ENCODE measurements around the gene FGF18.

Gene FGF18

GRCh38 chr5:171442287-171443042 lies 23.0 kb downstream of the FGF18 start:
- no peaks in the 10 kb centered on the region for H3K79me1 ChIP-seq (ENCODE audit: low read depth, low read length)
- no CpG with 5 or more reads among the region's 13 CpGs for WGBS, 2 donors (ENCODE audit: extremely low coverage in 2 of 2, insufficient read length in 2 of 2, insufficient replicate concordance in 1 of 2)
- H2BK5ac ChIP-seq (ENCODE audit: low read length) = no peak overlapping the region
- H3K36me3 ChIP-seq (replicated peaks in 1 of 2; ENCODE audit: control insufficient read depth in 2 of 2, insufficient read depth in 2 of 2, low read length in 2 of 2) = no peaks in the 10 kb centered on the region
- no peak overlapping the region for H2BK12ac ChIP-seq (ENCODE audit: low read length)
- H3K27me3 ChIP-seq (ENCODE audit: control insufficient read depth in 3 of 3, insufficient read depth in 3 of 3, low read depth in 1 of 3, low read length in 3 of 3) = no peaks in the 10 kb centered on the region
- no peak overlapping the region for H3K27ac ChIP-seq (replicated peaks; ENCODE audit: low read length)
- peak overlapping the region; percentile 54 for H3K18ac ChIP-seq (ENCODE audit: low read length)
- no peak overlapping the region for H4K8ac ChIP-seq (ENCODE audit: low read depth, low read length)
- H3K14ac ChIP-seq (ENCODE audit: low read length) = no peak overlapping the region
- H4K91ac ChIP-seq (ENCODE audit: low read depth, low read length, poor library complexity) = no peak overlapping the region
- no peak overlapping the region for H2BK15ac ChIP-seq (ENCODE audit: low read length)
- no peak overlapping the region for H3K9ac ChIP-seq (ENCODE audit: low read depth, low read length, poor library complexity)
- H3K4me3 ChIP-seq (ENCODE audit: low read length in 2 of 2) = no peak overlapping the region
- no peak for DNase-seq (ENCODE audit: low spot score)
- H3K9me3 ChIP-seq (replicated peaks in 1 of 2; ENCODE audit: control insufficient read depth in 2 of 2, insufficient read depth in 1 of 2, low read depth in 1 of 2, low read length in 2 of 2) = no peaks in the 10 kb centered on the region
- no peak overlapping the region for H2AFZ ChIP-seq (ENCODE audit: low read length)
- no peak overlapping the region for H2BK120ac ChIP-seq (ENCODE audit: low read depth, low read length)
- H3K4me2 ChIP-seq (ENCODE audit: insufficient read depth, low read length, poor library complexity, severe bottlenecking) = no peak overlapping the region
- H3K23ac ChIP-seq (ENCODE audit: low read depth, low read length, poor library complexity) = no peak overlapping the region
- peaks cover 0 to 9% of the 10 kb centered on the region in 2 donors for H3K4me1 ChIP-seq (ENCODE audit: control insufficient read depth in 2 of 2, insufficient read depth in 1 of 2, low read depth in 1 of 2, low read length in 2 of 2)
- H3K4ac ChIP-seq (ENCODE audit: low read length) = no peak overlapping the region
- H2AK5ac ChIP-seq (ENCODE audit: low read depth, low read length) = no peak overlapping the region

- DNase-seq (ENCODE audit: low spot score) = no peak
- H2BK120ac ChIP-seq (ENCODE audit: low read depth, low read length) = no peak overlapping the region
- no peak overlapping the region for H3K4ac ChIP-seq (ENCODE audit: low read length)
- no peak overlapping the region for H3K9ac ChIP-seq (ENCODE audit: low read depth, low read length, poor library complexity)
- no peak overlapping the region for H3K14ac ChIP-seq (ENCODE audit: low read length)
- no peaks in the 10 kb centered on the region for H3K27me3 ChIP-seq (ENCODE audit: control insufficient read depth in 3 of 3, insufficient read depth in 3 of 3, low read depth in 1 of 3, low read length in 3 of 3)
- no peak overlapping the region for H2BK5ac ChIP-seq (ENCODE audit: low read length)
- no peaks in the 10 kb centered on the region for H3K9me3 ChIP-seq (replicated peaks in 1 of 2; ENCODE audit: control insufficient read depth in 2 of 2, insufficient read depth in 1 of 2, low read depth in 1 of 2, low read length in 2 of 2)
- H2BK15ac ChIP-seq (ENCODE audit: low read length) = no peak overlapping the region
- H4K8ac ChIP-seq (ENCODE audit: low read depth, low read length) = no peak overlapping the region
- H3K18ac ChIP-seq (ENCODE audit: low read length) = no peak overlapping the region
- no peak overlapping the region for H2AFZ ChIP-seq (ENCODE audit: low read length)
- no peak overlapping the region for H3K4me2 ChIP-seq (ENCODE audit: insufficient read depth, low read length, poor library complexity, severe bottlenecking)
- no peaks in the 10 kb centered on the region for H3K36me3 ChIP-seq (replicated peaks in 1 of 2; ENCODE audit: control insufficient read depth in 2 of 2, insufficient read depth in 2 of 2, low read length in 2 of 2)
- H3K27ac ChIP-seq (replicated peaks; ENCODE audit: low read length) = no peak overlapping the region
- no peak overlapping the region for H4K91ac ChIP-seq (ENCODE audit: low read depth, low read length, poor library complexity)
- H3K4me1 ChIP-seq (ENCODE audit: control insufficient read depth in 2 of 2, insufficient read depth in 1 of 2, low read depth in 1 of 2, low read length in 2 of 2) = peaks cover 0 to 9% of the 10 kb centered on the region in 2 donors
- H3K79me1 ChIP-seq (ENCODE audit: low read depth, low read length) = no peaks in the 10 kb centered on the region
- WGBS, 2 donors (ENCODE audit: extremely low coverage in 2 of 2, insufficient read length in 2 of 2, insufficient replicate concordance in 1 of 2) = no CpG with 5 or more reads among the region's 12 CpGs
- H3K23ac ChIP-seq (ENCODE audit: low read depth, low read length, poor library complexity) = no peak overlapping the region
- no peak overlapping the region for H2BK12ac ChIP-seq (ENCODE audit: low read length)
- H2AK5ac ChIP-seq (ENCODE audit: low read depth, low read length) = peak overlapping the region; percentile 25
- no peak overlapping the region for H3K4me3 ChIP-seq (ENCODE audit: low read length in 2 of 2)
Measured at GRCh38 chr5:171444582-171444981, 25.1 kb downstream of the FGF18 start.

GRCh38 chr5:171445644-171446516 lies 26.4 kb downstream of the FGF18 start:
- Histone ChIP-seq H2BK5ac (ENCODE audit: low read length) (no peak overlapping the region), H2BK120ac (ENCODE audit: low read depth, low read length) (no peak overlapping the region), H3K79me1 (ENCODE audit: low read depth, low read length) (no peaks in the 10 kb centered on the region), H4K91ac (ENCODE audit: low read depth, low read length, poor library complexity) (no peak overlapping the region), H3K27ac (replicated peaks; ENCODE audit: low read length) (no peak overlapping the region), H3K27me3 (ENCODE audit: control insufficient read depth in 3 of 3, insufficient read depth in 3 of 3, low read depth in 1 of 3, low read length in 3 of 3) (no peaks in the 10 kb centered on the region), H2BK15ac (ENCODE audit: low read length) (no peak overlapping the region), H3K4me3 (ENCODE audit: low read length in 2 of 2) (no peak overlapping the region), H3K9ac (ENCODE audit: low read depth, low read length, poor library complexity) (no peak overlapping the region), H3K9me3 (replicated peaks in 1 of 2; ENCODE audit: control insufficient read depth in 2 of 2, insufficient read depth in 1 of 2, low read depth in 1 of 2, low read length in 2 of 2) (no peaks in the 10 kb centered on the region), H2BK12ac (ENCODE audit: low read length) (no peak overlapping the region), H2AFZ (ENCODE audit: low read length) (no peak overlapping the region), H3K23ac (ENCODE audit: low read depth, low read length, poor library complexity) (no peak overlapping the region), H3K18ac (ENCODE audit: low read length) (peak overlapping the region; percentile 78), H3K4ac (ENCODE audit: low read length) (no peak overlapping the region), H2AK5ac (ENCODE audit: low read depth, low read length) (peak overlapping the region; percentile 82), H3K36me3 (replicated peaks in 1 of 2; ENCODE audit: control insufficient read depth in 2 of 2, insufficient read depth in 2 of 2, low read length in 2 of 2) (no peaks in the 10 kb centered on the region), H4K8ac (ENCODE audit: low read depth, low read length) (no peak overlapping the region), H3K4me1 (ENCODE audit: control insufficient read depth in 2 of 2, insufficient read depth in 1 of 2, low read depth in 1 of 2, low read length in 2 of 2) (peaks cover 0 to 13% of the 10 kb centered on the region in 2 donors), H3K4me2 (ENCODE audit: insufficient read depth, low read length, poor library complexity, severe bottlenecking) (no peak overlapping the region), H3K14ac (ENCODE audit: low read length) (no peak overlapping the region)
- no CpG with 5 or more reads among the region's 14 CpGs for WGBS, 2 donors (ENCODE audit: extremely low coverage in 2 of 2, insufficient read length in 2 of 2, insufficient replicate concordance in 1 of 2)
- no peak for DNase-seq (ENCODE audit: low spot score)

- Histone ChIP-seq H3K18ac (ENCODE audit: low read length) (peak overlapping the region; percentile 81), H3K27me3 (ENCODE audit: control insufficient read depth in 3 of 3, insufficient read depth in 3 of 3, low read depth in 1 of 3, low read length in 3 of 3) (peaks cover 0 to 4% (median 0%) of the 10 kb centered on the region in 3 experiments), H2AK5ac (ENCODE audit: low read depth, low read length) (no peak overlapping the region), H3K9me3 (replicated peaks in 1 of 2; ENCODE audit: control insufficient read depth in 2 of 2, insufficient read depth in 1 of 2, low read depth in 1 of 2, low read length in 2 of 2) (no peaks in the 10 kb centered on the region), H3K36me3 (replicated peaks in 1 of 2; ENCODE audit: control insufficient read depth in 2 of 2, insufficient read depth in 2 of 2, low read length in 2 of 2) (no peaks in the 10 kb centered on the region), H3K27ac (replicated peaks; ENCODE audit: low read length) (no peak overlapping the region), H3K9ac (ENCODE audit: low read depth, low read length, poor library complexity) (no peak overlapping the region), H2BK5ac (ENCODE audit: low read length) (no peak overlapping the region), H2BK12ac (ENCODE audit: low read length) (no peak overlapping the region), H2BK15ac (ENCODE audit: low read length) (no peak overlapping the region), H3K4me3 (ENCODE audit: low read length in 2 of 2) (no peak overlapping the region), H3K14ac (ENCODE audit: low read length) (no peak overlapping the region), H2BK120ac (ENCODE audit: low read depth, low read length) (no peak overlapping the region), H4K91ac (ENCODE audit: low read depth, low read length, poor library complexity) (no peak overlapping the region), H3K4me1 (ENCODE audit: control insufficient read depth in 2 of 2, insufficient read depth in 1 of 2, low read depth in 1 of 2, low read length in 2 of 2) (peaks cover 0 to 11% of the 10 kb centered on the region in 2 donors), H2AFZ (ENCODE audit: low read length) (no peak overlapping the region), H3K79me1 (ENCODE audit: low read depth, low read length) (no peaks in the 10 kb centered on the region), H4K8ac (ENCODE audit: low read depth, low read length) (no peak overlapping the region), H3K4me2 (ENCODE audit: insufficient read depth, low read length, poor library complexity, severe bottlenecking) (no peak overlapping the region), H3K4ac (ENCODE audit: low read length) (no peak overlapping the region), H3K23ac (ENCODE audit: low read depth, low read length, poor library complexity) (no peak overlapping the region)
- no peak for DNase-seq (ENCODE audit: low spot score)
- whole genome bisulfite sequencing, 2 donors (ENCODE audit: extremely low coverage in 2 of 2, insufficient read length in 2 of 2, insufficient replicate concordance in 1 of 2) = no CpG with 5 or more reads among the region's 5 CpGs
Measured at GRCh38 chr5:171447226-171447625, 27.8 kb downstream of the FGF18 start.
